Prostate gland (tissue), 2 donors: ENCODE data around the gene GRHPR. TPM values are rescaled to one million over a fixed set of nuclear protein-coding genes. Genes with fewer than 3 reads are reported as not detected.

Source experiments
- DNase-seq: peaks from one replicate; pipeline ENCODE4 v3.0.0-alpha.2; 2019; ENCODE audit warnings: low spot score
- H3K27ac ChIP-seq, 2 donors: fragments of 200-600 bp; sonication (generic); 2 replicates each; pipeline ENCODE4 v1.5.1; 2017 to 2019
- H3K27me3 ChIP-seq: fragments of 200-600 bp; sonication (generic); replicated peaks from 2 replicates; pipeline ENCODE4 v1.5.1; 2019; ENCODE audit not compliant: insufficient read depth
- H3K36me3 ChIP-seq, 2 donors: fragments of 200-600 bp; sonication (generic); 1 replicate in 1 of 2; 2 replicates in 1 of 2; pipeline versions ENCODE4 v1.5.1 to v1.8.1; 2017 to 2019
- H3K4me1 ChIP-seq: fragments of 200-600 bp; sonication (generic); replicated peaks from 2 replicates; pipeline ENCODE4 v1.5.1; 2019
- H3K4me3 ChIP-seq, 2 donors: fragments of 200-600 bp; sonication (generic); 2 replicates each; pipeline ENCODE4 v1.5.1; 2017 to 2019
- H3K9me3 ChIP-seq: fragments of 200-600 bp; sonication (generic); 2 replicates; pipeline ENCODE4 v1.5.1; 2017
- CTCF ChIP-seq, 4 experiments: fragments of 200-600 bp in 2 of 4; fragments of 450-650 bp in 2 of 4; sonication (generic) in 2 of 4; IDR thresholded peaks; 1 replicate in 3 of 4; 2 replicates in 1 of 4; pipeline ENCODE4 v1.5.1; 2016 to 2019; ENCODE audit warnings: antibody characterized with exemption in 4 of 4, mild to moderate bottlenecking in 2 of 4, moderate library complexity in 2 of 4
- POLR2A ChIP-seq: fragments of 450-650 bp; IDR thresholded peaks from one replicate; pipeline ENCODE4 v1.6.1; 2016; ENCODE audit warnings: antibody characterized with exemption, mild to moderate bottlenecking
- POLR2AphosphoS5 ChIP-seq: sonication (generic); formaldehyde crosslinking; IDR thresholded peaks from one replicate; pipeline ENCODE4 v1.6.1; 2017; ENCODE audit warnings: antibody characterized with exemption
- WGBS: methylation state at CpG from one replicate; pipeline ENCODE4 v1.1.5; 2018; 5-methylcytosine and 5-hydroxymethylcytosine counted together
- intact Hi-C: fragments of 100-400 bp; cut with DNase I; formaldehyde crosslinking; loops from one replicate; pipeline ENCODE4 v1.14.2; 2022
- total RNA-seq, 2 donors: library from RNA; depleted of rRNA; stranded (reverse); fragments of >200 nt; gene quantifications; one replicate each; pipeline ENCODE4 v1.1.0, GENCODE V29; 2016

GRHPR gene
- total RNA-seq, 2 donors from 2014 or later, result 191 to 275 TPM

- TF ChIP-seq POLR2A (no peak), CTCF (IDR thresholded peaks at IDR 0.05) (no peak), POLR2AphosphoS5 (no peak)
- Histone ChIP-seq H3K4me1 (no peaks in the 10 kb centered on the region), H3K36me3 (no peaks in the 10 kb centered on the region), H3K27me3 (no peaks in the 10 kb centered on the region), H3K27ac (no peak overlapping the region), H3K4me3 (no peak overlapping the region), H3K9me3 (no peaks in the 10 kb centered on the region)
- intact Hi-C loops, result no loop called here
- DNase-seq, result no peak
- 91% methylated on average over 21 of the region's 22 CpGs for WGBS
These were observed 13.4 kb upstream of the GRHPR start for GRCh38 chr9:37408933-37409710.

GRCh38 chr9:37410354-37410861 lies 12.1 kb upstream of the GRHPR start:
- H3K36me3 ChIP-seq, result no peaks in the 10 kb centered on the region
- H3K9me3 ChIP-seq, result no peaks in the 10 kb centered on the region
- H3K4me3 ChIP-seq, result no peak overlapping the region
- TF ChIP-seq POLR2AphosphoS5, result no peak
- no peak for TF ChIP-seq CTCF (IDR thresholded peaks at IDR 0.05)
- no peak for TF ChIP-seq POLR2A
- DNase-seq, result no peak
- WGBS, result 92% methylated on average over 9 of the region's 9 CpGs
- intact Hi-C loops, result loop anchor here (10.0 kb wide), 1 partner anchor 54 kb away; the partner anchor contains the start of gene ZBTB5
- H3K4me1 ChIP-seq, result no peaks in the 10 kb centered on the region
- H3K27ac ChIP-seq, result no peak overlapping the region
- H3K27me3 ChIP-seq, result no peaks in the 10 kb centered on the region

GRCh38 chr9:37410969-37411785 lies 11.3 kb upstream of the GRHPR start:
- DNase-seq, result no peak
- H3K9me3 ChIP-seq, result no peaks in the 10 kb centered on the region
- H3K4me1 ChIP-seq, result no peaks in the 10 kb centered on the region
- no peak overlapping the region for H3K27ac ChIP-seq
- TF ChIP-seq POLR2A (no peak), POLR2AphosphoS5 (no peak), CTCF (IDR thresholded peaks at IDR 0.05) (no peak)
- H3K27me3 ChIP-seq, result no peaks in the 10 kb centered on the region
- H3K4me3 ChIP-seq, result no peak overlapping the region
- no peaks in the 10 kb centered on the region for H3K36me3 ChIP-seq
- WGBS, result 79% methylated on average over 12 of the region's 13 CpGs
- intact Hi-C loops, result loop anchor here (10.0 kb wide), 1 partner anchor 54 kb away; the partner anchor contains the start of gene ZBTB5

GRCh38 chr9:37412431-37413151 lies 9.9 kb upstream of the GRHPR start:
- Histone ChIP-seq H3K27me3 (no peaks in the 10 kb centered on the region), H3K9me3 (no peaks in the 10 kb centered on the region), H3K36me3 (no peaks in the 10 kb centered on the region), H3K27ac (no peak overlapping the region), H3K4me3 (no peak overlapping the region), H3K4me1 (no peaks in the 10 kb centered on the region)
- WGBS, result 63% methylated on average over 17 of the region's 17 CpGs
- intact Hi-C loops, result loop anchor here (10.0 kb wide), 1 partner anchor 52 kb away; the partner anchor contains the start of gene ZBTB5
- DNase-seq, result no peak
- no peak for TF ChIP-seq CTCF (IDR thresholded peaks at IDR 0.05)
